ENCODE results near the gene TMEM200A. TPM values are rescaled to one million over a fixed set of nuclear protein-coding genes. Genes with fewer than 3 reads are reported as not detected.

The TMEM200A gene
- total RNA-seq, 6 experiments from 2014 or later, result 78.0 to 131 (median 114) TPM

- peaks cover 76% of the 10 kb centered on the region for H3K4me1 Mint-ChIP-seq (ENCODE audit: low read depth)
- H3K27me3 Mint-ChIP-seq (ENCODE audit: insufficient read depth), result no peaks in the 10 kb centered on the region; the same call in 1 of the 2 replicates
- 0 out of 2 replicates have a peak overlapping the region, but pooled peaks have one; percentile 12 for H3K27ac Mint-ChIP-seq
- no peak for TF ChIP-seq CTCF (IDR thresholded peaks at IDR 0.05)
- no peaks in the 10 kb centered on the region for H3K9me3 Mint-ChIP-seq
- DNase-seq, result no peak
- H3K4me3 Mint-ChIP-seq, result no peak overlapping the region
- H3K36me3 Mint-ChIP-seq (ENCODE audit: low read depth), result peaks cover 39% of the 10 kb centered on the region
Observed at GRCh38 chr6:130377371-130377770, 11.6 kb downstream of the TMEM200A start.

GRCh38 chr6:130377915-130378314, 12.1 kb downstream of the TMEM200A start:
- Mint-ChIP-seq H3K27ac (0 out of 2 replicates have a peak overlapping the region, but pooled peaks have one; percentile 12), H3K9me3 (no peaks in the 10 kb centered on the region), H3K4me1 (ENCODE audit: low read depth) (peaks cover 76% of the 10 kb centered on the region), H3K36me3 (ENCODE audit: low read depth) (peaks cover 44% of the 10 kb centered on the region), H3K4me3 (no peak overlapping the region), H3K27me3 (ENCODE audit: insufficient read depth) (no peaks in the 10 kb centered on the region; the same call in 1 of the 2 replicates)
- no peak for DNase-seq
- TF ChIP-seq CTCF (IDR thresholded peaks at IDR 0.05), result no peak

GRCh38 chr6:130379223-130379622, 13.4 kb downstream of the TMEM200A start:
- DNase-seq, result no peak
- Mint-ChIP-seq H3K4me3 (no peak overlapping the region), H3K27me3 (ENCODE audit: insufficient read depth) (no peaks in the 10 kb centered on the region; the same call in 1 of the 2 replicates), H3K9me3 (no peaks in the 10 kb centered on the region), H3K36me3 (ENCODE audit: low read depth) (peaks cover 47% of the 10 kb centered on the region), H3K4me1 (ENCODE audit: low read depth) (peaks cover 75% of the 10 kb centered on the region), H3K27ac (no peak overlapping the region; the same call in 1 of the 2 replicates)
- no peak for TF ChIP-seq CTCF (IDR thresholded peaks at IDR 0.05)

GRCh38 chr6:130381012-130381411, 15.2 kb downstream of the TMEM200A start:
- Mint-ChIP-seq H3K4me1 (ENCODE audit: low read depth) (peaks cover 82% of the 10 kb centered on the region), H3K4me3 (no peak overlapping the region), H3K27ac (0 out of 2 replicates have a peak overlapping the region, but pooled peaks have one; percentile 21), H3K27me3 (ENCODE audit: insufficient read depth) (no peaks in the 10 kb centered on the region; the same call in 1 of the 2 replicates), H3K36me3 (ENCODE audit: low read depth) (peaks cover 44% of the 10 kb centered on the region), H3K9me3 (no peaks in the 10 kb centered on the region)
- peak; percentile 10 for DNase-seq
- no peak for TF ChIP-seq CTCF (IDR thresholded peaks at IDR 0.05)

GRCh38 chr6:130381459-130382380, 15.9 kb downstream of the TMEM200A start:
- peak; percentile 28; the same call in 1 of the 2 replicates for TF ChIP-seq CTCF (IDR thresholded peaks at IDR 0.05)
- H3K36me3 Mint-ChIP-seq (ENCODE audit: low read depth), result peaks cover 51% of the 10 kb centered on the region

More at GRCh38 chr6:130381459-130382380, 15.9 kb downstream of the TMEM200A start:
- DNase-seq, result no peak
- 0 out of 2 replicates have a peak overlapping the region, but pooled peaks have one; percentile 21 for H3K27ac Mint-ChIP-seq
- H3K4me1 Mint-ChIP-seq (ENCODE audit: low read depth), result peaks cover 87% of the 10 kb centered on the region
- H3K4me3 Mint-ChIP-seq, result no peak overlapping the region
- H3K27me3 Mint-ChIP-seq (ENCODE audit: insufficient read depth), result no peaks in the 10 kb centered on the region; the same call in 1 of the 2 replicates
- H3K9me3 Mint-ChIP-seq, result no peaks in the 10 kb centered on the region
